ENCODE results near the gene RNU6-1.

The RNU6-1 gene

GRCh38 chr15:67822537-67823313 lies 17.1 kb downstream of the RNU6-1 start:
- in situ Hi-C loops (cut with HindIII; ENCODE audit: low sequenced_read_pairs) = no loop called here

- in situ Hi-C loops (cut with HindIII; ENCODE audit: low sequenced_read_pairs) = no loop called here
Measured at GRCh38 chr15:67821784-67822440, 17.9 kb downstream of the RNU6-1 start.

DNA sequence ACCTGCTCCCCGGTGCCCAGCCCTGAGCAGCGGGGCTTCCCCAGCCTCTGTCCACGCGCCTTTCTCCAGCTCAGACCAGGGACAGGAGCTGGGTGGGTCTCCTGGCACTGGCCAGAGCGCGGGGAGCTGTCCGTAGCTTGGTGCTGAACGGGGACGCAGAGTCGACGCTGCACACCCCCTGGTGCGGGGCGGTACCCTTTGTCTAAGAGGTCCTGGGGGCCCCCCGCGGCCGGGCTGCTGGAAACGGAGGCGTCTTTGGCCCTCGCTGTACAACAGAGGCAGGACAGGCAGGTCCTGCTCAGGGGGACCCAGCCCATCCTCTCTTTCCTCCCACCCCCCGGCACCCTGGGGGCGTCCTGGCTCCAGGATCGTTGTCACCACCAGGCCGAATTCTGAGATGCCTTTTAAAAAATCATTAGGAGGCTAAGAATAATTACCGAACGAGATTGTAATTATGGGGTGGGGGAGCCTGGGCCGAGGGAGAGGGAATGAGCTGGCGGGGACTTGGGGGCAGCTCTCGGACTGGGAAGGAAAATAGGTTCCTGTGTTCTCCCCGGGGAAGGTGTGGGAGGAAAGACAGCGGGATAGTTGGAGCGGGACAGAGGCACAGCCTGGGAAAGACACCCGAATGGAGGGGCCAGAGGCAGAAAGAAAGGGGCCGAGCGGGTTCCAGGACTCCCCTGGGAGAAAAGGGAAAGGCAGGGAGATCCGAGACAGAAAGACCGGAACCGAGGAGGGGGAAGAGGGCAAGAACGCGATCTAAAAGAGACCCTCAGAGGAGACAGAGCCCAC lies 18.7 kb downstream of the RNU6-1 start:
- in situ Hi-C loops (cut with HindIII; ENCODE audit: low sequenced_read_pairs) = no loop called here

DNA sequence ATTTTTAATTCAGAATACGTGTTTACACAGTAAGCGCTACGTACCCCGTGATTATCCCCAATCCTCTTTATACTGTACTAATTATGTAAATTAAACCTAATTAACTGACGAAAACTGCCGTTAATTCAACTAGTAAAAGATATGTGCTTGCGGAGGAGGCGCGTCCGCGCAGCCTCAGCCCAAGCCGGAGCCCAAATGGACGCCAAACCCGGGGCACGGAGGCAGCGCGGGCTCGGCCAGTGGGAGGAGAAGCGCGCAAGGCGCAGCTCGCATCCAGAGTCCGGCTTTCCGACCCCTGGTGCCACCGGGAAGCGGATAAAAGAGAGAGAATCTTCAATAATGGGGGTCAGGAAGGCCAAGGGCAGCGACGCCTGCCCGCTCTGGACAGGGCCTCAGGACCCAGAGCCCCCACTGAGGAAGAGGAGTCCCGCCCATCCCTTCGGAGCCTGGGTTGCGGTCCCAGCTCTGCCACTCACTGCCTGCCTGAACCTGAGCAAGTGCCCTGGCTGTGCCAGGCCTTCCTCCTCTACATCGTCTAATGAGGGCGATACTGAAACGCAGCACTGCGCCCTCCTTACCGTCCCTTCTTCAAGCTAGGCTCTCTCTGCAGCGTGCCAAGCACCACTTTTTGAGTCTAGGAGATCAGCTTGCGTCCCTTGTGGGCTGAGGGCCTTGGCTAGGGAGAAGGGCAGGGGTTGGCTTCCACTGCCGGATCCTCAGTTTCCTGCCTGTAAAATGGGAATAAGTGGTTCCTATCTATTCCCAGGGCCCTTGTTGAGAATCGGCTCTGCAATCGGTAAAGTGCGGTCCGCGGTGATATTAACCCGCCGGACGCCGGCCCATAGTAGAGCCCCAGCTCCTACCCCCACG lies 19.5 kb downstream of the RNU6-1 start:
- in situ Hi-C loops (cut with HindIII; ENCODE audit: low sequenced_read_pairs) = no loop called here

GRCh38 chr15:67819636-67820035 lies 20.2 kb downstream of the RNU6-1 start:
- in situ Hi-C loops (cut with HindIII; ENCODE audit: low sequenced_read_pairs) = no loop called here

DNA sequence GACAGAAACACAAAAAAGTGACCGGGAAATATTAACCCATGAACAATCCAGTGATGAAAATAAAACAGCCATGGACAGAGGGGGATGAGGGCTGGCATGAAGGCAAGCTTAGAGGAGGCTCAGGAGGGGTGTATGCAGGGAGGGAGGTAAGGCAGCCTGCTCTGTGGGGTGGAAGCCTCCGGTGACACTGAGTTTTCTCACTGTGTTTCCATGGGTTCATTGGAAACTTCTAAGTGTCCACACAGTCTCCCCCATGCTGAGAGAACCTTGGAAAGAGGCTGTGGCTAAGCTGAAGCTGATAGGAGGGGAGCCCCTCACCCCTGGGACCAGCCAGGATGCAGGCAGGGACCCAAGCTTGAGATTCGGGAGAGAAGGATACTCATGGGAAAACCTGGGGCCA lies 21.4 kb downstream of the RNU6-1 start:
- in situ Hi-C loops (cut with HindIII; ENCODE audit: low sequenced_read_pairs) = no loop called here

- in situ Hi-C loops (cut with HindIII; ENCODE audit: low sequenced_read_pairs) = no loop called here
Measured at GRCh38 chr15:67816668-67817067, 23.2 kb downstream of the RNU6-1 start.

- in situ Hi-C loops (cut with HindIII; ENCODE audit: low sequenced_read_pairs) = no loop called here
Measured at GRCh38 chr15:67815036-67815592, 24.7 kb downstream of the RNU6-1 start.

DNA sequence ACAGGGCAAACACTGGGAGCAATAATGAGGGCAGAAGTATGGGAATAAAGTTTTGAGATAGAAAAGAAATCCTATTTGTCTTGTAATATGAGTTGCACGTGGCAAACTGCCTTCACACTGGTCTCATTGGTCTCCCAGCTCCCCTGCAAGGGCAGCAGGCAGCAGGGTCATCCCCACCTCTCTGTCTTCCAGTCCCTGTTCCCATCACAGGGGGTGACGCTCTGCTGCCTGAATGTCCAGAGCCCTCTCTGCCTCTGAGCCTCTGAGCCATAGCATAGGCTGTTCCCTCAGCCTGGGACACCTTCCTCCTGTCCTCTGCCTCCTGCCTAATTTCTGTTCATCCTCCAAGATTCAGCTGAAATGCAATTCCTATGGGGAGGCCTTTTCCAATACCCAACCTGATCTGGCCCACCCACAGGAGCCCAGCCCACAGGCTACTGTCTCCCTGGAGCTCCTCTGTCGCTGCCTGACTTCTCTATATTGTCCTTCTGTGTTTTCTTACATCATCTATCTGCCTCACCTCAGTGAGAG lies 26.7 kb downstream of the RNU6-1 start:
- in situ Hi-C loops (cut with HindIII; ENCODE audit: low sequenced_read_pairs) = no loop called here

DNA sequence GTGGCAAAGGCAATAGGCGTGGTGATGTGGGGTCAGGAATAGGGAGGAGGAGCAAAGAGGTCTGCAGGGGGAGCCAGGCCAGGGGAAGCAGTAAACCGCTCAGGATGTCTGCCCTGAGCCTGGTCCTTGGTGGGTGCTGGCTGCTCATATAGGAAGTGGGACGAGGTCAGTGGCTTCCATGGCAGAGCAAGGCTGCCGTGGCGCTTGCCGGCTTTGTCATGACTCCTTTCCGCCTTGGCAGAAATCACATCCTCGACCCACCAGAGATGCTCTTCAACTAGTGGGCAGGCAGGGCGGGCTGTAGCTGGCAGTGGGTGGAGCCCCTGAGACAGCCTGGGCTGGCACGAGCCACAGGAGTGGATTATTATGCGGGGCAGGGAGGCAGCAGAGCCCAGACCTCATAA lies 27.6 kb downstream of the RNU6-1 start:
- in situ Hi-C loops (cut with HindIII; ENCODE audit: low sequenced_read_pairs) = no loop called here

GRCh38 chr15:67809866-67810265 lies 30.0 kb downstream of the RNU6-1 start:
- in situ Hi-C loops (cut with HindIII; ENCODE audit: low sequenced_read_pairs) = no loop called here

- in situ Hi-C loops (cut with HindIII; ENCODE audit: low sequenced_read_pairs) = no loop called here
Measured at GRCh38 chr15:67809441-67809840, 30.4 kb downstream of the RNU6-1 start.

DNA sequence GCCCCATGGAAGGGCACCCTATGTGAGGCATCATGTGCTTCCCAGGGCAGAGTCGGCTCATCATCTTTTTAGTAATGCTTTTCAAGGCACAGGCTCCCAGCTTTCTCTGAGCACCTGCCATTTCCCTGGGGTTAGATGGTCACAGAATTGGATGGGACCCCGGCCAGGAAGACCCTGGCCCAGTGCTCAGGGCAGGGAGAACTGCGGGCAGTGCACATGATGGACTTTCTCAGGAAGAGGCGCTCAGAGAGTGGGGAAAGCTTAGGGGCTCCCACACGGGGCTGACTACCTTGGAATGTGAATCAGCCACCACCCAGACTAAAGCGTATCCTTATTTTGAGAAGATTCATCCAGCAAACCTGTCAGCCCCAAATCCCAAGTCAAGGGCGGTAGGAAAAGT lies 31.0 kb downstream of the RNU6-1 start:
- in situ Hi-C loops (cut with HindIII; ENCODE audit: low sequenced_read_pairs) = no loop called here

GRCh38 chr15:67807836-67808235 lies 32.0 kb downstream of the RNU6-1 start:
- in situ Hi-C loops (cut with HindIII; ENCODE audit: low sequenced_read_pairs) = no loop called here

GRCh38 chr15:67807141-67807540 lies 32.7 kb downstream of the RNU6-1 start:
- in situ Hi-C loops (cut with HindIII; ENCODE audit: low sequenced_read_pairs) = no loop called here

DNA sequence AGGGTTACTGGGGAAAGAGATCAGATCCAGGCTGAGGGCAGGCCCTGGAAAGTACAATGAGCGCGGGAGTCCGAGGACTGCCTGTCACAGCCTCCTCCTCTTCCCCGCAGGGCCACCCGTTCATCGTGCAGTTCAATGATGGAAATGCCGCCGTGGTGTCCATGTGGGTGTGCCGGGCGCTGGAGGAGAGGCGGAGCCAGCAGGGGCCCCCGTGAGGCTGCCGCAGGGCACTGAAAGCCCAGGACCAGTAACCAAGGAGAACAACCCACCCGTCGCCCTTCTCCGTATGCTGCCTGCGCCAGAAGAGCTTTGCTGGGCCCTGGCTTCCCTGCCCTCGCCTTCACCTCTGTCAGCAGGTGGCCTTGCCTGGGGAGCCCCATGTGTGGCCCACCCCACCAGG lies 33.3 kb downstream of the RNU6-1 start:
- in situ Hi-C loops (cut with HindIII; ENCODE audit: low sequenced_read_pairs) = no loop called here

DNA sequence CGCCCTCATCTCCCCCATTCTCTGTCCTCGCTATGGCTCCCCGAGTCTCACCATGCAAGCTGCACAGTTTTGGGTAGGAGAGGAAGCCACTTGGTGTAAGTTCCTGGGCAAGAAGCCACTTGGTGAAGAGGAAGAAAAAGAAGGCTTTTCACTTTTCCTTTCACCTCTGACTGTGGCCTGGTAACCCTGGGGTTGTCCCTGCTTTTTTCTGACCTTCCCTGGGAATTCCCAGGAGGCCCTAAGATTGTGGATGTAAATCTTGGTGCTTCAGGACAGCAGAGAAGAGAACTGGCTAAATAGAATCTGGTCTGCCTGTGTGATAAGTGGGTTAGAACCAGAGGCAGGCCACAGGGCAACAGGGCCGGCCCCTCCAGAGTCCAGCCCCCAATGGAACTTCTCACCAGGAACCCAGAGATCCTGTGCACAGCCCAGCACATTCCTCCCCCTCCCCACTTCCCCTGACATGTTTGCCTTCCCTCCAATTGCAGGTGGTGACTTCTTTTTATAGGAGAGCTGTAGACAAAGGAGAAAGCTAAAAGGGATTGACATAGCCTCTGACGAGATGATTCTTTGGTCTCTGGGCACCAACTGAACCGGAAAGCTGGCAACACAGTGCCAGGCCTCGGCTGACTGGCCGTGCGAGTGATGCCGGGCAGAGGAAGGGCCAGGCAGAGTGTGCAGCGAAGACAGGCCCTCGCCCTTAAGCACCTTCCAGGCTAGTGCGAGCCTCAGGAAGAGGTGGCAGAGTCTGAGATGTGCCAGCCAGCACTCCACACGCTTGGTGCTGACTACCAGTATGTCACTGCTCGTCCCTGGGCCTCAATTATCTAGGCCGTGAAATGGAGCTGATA lies 34.0 kb downstream of the RNU6-1 start:
- in situ Hi-C loops (cut with HindIII; ENCODE audit: low sequenced_read_pairs) = no loop called here

DNA sequence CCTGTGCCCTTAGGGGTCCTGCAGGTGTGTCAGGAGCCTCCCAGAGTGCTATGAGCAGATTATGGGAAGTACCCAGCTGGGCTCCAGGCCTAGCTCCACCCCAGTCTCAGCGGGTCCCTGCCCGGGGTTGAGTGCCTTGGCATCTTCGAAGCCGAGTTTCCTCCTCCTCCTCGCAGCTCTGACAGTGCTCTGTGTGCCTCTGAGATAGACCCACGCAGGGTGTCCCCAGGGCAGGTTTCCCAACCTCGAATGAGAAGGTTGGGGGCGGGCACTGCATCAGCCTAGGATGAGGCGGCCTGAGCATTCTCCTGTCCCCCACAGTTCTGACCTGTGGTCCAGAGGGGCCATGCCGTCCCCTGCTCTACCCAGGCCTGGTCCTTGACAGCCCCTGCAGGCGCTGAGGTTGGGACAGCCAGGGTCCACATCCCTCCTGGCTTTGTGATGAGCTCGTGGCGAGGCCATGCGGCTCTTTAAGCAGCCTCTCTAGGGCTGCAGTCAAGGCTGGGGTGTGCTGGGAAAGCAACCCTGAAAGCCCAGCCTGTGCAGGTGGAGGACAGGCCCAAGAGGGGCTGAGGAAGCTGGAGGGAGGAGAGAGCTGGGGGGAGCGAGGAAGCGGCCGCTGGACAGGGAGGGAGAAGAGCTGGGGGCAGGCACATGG lies 34.7 kb downstream of the RNU6-1 start:
- in situ Hi-C loops (cut with HindIII; ENCODE audit: low sequenced_read_pairs) = no loop called here

Data from DLD1 (cell line).